Myometrial cell (primary cell): Measurements from ENCODE around the gene MAP1B. TPM values are rescaled to one million over a fixed set of nuclear protein-coding genes. Genes with fewer than 3 reads are reported as not detected.

Source experiments
- total RNA-seq: library from RNA; depleted of rRNA; stranded (reverse); fragments of >200 nt; gene quantifications from 2 replicates; pipeline ENCODE4 v1.2.3, GENCODE V29; 2015

The MAP1B gene
- 70.0 and 84.2 TPM in 2 replicates for total RNA-seq

DNA sequence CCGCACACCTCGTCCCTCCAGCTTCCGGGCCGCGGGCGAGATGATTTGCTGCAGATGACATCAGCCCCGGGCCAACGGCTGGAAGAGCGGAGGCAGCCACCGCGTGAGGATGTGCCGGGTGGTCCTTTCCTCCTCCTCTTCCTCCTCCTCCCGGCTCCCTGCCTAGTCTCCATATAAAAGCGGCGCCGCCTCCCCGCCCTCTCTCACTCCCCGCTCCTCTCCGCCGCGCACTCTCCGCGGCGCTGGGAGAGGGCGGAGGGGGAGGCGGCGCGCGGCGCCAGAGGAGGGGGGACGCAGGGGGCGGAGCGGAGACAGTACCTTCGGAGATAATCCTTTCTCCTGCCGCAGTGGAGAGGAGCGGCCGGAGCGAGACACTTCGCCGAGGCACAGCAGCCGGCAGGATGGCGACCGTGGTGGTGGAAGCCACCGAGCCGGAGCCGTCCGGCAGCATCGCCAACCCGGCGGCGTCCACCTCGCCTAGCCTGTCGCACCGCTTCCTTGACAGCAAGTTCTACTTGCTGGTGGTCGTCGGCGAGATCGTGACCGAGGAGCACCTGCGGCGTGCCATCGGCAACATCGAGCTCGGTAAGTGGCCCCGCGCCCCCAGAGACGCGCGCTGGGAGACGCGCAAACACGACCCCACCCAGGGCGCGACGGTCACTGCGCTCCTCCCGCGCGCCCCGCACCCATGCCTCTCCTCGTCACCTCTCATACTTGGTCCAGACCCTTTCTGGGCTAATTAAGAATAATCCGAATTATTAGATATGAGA, at the start of gene MAP1B:
Gene MAP1B (plus strand): TSS at position 345 of the 770 bp plus-strand sequence. CDS start 57 bp downstream, at position 402.

Other genes with a start within 250 kb of the MAP1B start
- gene MRPS27, start 212.8 kb downstream of the MAP1B start, total RNA-seq, result 73.8 and 88.4 TPM in 2 replicates
- 12.9 and 13.8 TPM in 2 replicates for gene PTCD2, start 212.9 kb downstream of the MAP1B start, total RNA-seq